ENCODE measurements around the gene ARHGAP12.

- TF ChIP-seq CTCF (IDR thresholded peaks at IDR 0.05; ENCODE audit: insufficient read depth, low read length) (no peak), POLR2AphosphoS5 (IDR thresholded peaks at IDR 0.05; ENCODE audit: low read depth) (no peak), GABPA (IDR thresholded peaks at IDR 0.05; ENCODE audit: low read depth) (no peak), REST (IDR thresholded peaks at IDR 0.05; ENCODE audit: insufficient replicate concordance, low read depth) (no peak)
Measured at GRCh38 chr10:31820778-31821369, 107.8 kb downstream of the ARHGAP12 start.
